Measurements from ENCODE around the gene GPR39.

GRCh38 chr2:132669908-132670495 lies 253.4 kb downstream of the GPR39 start, which contains the start of gene LYPD1:
- TF ChIP-seq CTCF (IDR thresholded peaks at IDR 0.05) = no peak
- no peak for TF ChIP-seq POLR2A (IDR thresholded peaks at IDR 0.05)

All from upper lobe of left lung (tissue), 4 donors.